Rectal smooth muscle tissue (tissue), 1 donor: ENCODE measurements around the gene CPLX3.
A peak's percentile ranks its signal among the peaks of the same experiment; 100 is the strongest.

Experiments
- H3K27ac ChIP-seq: one replicate; pipeline ENCODE4 v1.7.0; 2013; ENCODE audit warnings: low read depth, low read length, inconsistent platforms
- H3K27me3 ChIP-seq: one replicate; pipeline ENCODE4 v1.7.0; 2013; ENCODE audit warnings: low read length; ENCODE audit not compliant: control insufficient read depth, insufficient read depth
- H3K36me3 ChIP-seq: one replicate; pipeline ENCODE4 v1.7.0; 2013; ENCODE audit warnings: low read length; ENCODE audit not compliant: control insufficient read depth, insufficient read depth
- H3K4me1 ChIP-seq: one replicate; pipeline ENCODE4 v1.7.0; 2013; ENCODE audit warnings: low read length; ENCODE audit not compliant: control insufficient read depth, insufficient read depth
- H3K4me3 ChIP-seq: one replicate; pipeline ENCODE4 v1.7.0; 2013; ENCODE audit warnings: low read length
- H3K9ac ChIP-seq: one replicate; pipeline ENCODE4 v1.7.0; 2013; ENCODE audit warnings: low read length

Gene CPLX3, protein sequence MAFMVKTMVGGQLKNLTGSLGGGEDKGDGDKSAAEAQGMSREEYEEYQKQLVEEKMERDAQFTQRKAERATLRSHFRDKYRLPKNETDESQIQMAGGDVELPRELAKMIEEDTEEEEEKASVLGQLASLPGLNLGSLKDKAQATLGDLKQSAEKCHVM

DNA sequence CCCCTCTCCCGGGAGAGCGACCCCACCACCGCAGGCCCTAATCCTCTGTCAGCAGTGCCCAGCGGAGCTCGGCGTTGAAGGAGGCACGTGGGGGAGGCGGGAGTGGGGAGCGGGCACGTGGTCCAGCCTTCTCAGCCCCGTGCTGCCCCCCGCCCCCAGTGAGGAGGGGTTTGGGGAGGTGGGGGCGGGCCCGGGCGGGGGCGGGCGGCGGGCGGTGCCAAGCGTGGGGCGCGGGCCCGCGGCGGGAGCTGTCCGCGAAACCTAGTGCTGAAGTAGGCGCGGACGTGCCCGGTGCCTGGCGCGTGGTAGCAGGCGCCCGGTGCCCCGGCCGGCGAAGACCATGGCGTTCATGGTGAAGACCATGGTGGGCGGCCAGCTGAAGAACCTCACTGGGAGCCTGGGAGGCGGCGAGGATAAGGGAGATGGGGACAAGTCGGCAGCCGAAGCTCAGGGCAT, at the start of gene CPLX3:
CPLX3 (plus strand) TSS at position 264 of the 456 bp plus-strand sequence; CDS start at position 341, 77 bp downstream.
- H3K9ac ChIP-seq: no peak within 1 kb of the TSS
- H3K27ac ChIP-seq: no peak within 1 kb of the TSS
- no peaks in the 10 kb centered on the region for H3K36me3 ChIP-seq
- no peaks in the 10 kb centered on the region for H3K4me1 ChIP-seq
- peaks cover 3% of the 10 kb centered on the region for H3K27me3 ChIP-seq
- no peak within 1 kb of the TSS for H3K4me3 ChIP-seq

DNA sequence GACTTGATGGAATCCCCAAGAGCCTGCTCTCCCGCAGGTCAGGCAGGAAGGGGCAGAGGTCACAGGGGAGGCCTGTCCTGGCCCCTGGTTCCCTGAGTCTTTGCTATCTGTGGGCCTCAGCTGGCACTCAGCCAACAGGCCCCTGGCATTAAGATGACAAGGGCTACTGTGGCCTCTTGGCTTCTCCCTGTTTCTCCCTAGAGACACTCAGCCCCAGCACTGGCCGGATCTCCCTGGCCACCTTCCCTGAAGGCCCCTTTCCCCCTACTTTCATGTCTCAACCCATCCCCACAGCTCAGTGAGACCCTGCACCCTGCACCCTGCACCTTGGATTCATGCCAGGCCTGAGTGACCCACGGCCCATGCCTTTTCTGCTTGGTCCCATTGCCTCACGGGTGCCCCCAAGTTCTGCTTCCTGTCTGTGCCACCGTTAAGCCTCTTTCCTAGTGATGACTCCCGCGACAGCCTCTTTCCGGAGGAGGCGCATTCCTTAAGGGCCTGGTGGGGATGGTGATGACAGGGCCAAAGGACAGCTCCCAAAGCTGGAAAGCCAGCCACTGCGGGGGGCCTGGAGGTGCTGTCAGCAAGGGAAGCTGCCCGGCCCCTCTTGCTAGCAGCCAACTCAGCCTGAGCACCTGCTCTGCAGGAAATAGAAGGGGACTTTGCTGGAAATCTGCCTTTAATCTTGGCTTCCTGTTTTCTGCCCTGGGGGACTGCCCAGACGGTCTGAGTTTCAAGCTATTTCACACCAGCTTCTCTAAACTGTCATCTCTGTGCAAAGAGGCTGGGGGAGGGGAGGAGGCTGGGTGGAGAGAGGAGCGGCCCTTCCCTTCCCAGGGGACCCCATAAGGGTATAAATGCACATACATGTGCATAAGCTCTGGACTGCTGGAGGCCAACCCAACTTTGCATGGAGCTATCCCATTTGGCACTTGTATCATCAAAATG, 49.3 kb upstream of the CPLX3 start:
- no peaks in the 10 kb centered on the region for H3K36me3 ChIP-seq
- peaks cover 5% of the 10 kb centered on the region for H3K4me1 ChIP-seq
- H3K27me3 ChIP-seq: no peaks in the 10 kb centered on the region
- H3K9ac ChIP-seq: peak overlapping the region; percentile 2
- H3K4me3 ChIP-seq: peak overlapping the region; percentile 5
- no peak overlapping the region for H3K27ac ChIP-seq

DNA sequence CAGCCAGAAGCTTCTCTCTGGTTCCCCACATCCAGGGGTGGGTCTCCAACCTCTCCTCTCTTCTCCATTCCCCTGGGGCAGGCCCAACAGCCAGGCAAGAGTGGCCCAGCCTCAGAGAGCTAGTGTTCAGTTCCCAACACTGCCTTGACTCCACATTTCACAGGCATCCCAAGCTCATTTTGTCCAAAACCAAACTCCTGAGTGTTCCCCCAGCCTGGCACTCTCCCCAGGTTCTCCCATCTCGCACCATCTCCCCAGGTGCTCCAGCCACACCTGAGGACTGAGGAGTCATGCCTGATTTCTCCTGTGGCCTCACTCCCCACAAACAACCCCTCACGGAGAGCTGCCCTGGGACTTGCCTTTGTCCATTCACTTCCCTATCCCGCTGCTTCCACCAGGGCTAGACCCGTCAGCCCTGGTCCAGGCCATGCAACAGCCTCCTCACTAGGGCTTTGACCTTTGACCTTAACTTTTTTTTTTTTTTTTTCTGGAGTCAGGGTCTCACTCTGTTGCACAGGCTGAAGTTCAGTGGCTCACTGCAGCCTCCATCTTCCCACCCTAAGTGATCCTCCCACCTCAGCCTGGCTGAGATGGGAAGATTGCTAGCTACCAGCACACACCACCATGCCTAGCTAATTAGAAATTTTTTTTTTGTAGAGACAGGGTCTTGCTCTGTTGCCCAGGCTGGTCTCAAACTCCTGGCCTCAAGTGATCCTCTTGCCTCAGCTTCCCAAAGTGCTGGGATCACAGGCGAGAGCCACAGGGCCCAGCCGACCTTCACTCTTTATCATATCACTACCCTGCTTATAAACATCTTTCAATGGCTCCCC, 48.4 kb upstream of the CPLX3 start:
- no peaks in the 10 kb centered on the region for H3K27me3 ChIP-seq
- no peak overlapping the region for H3K9ac ChIP-seq
- H3K4me1 ChIP-seq: peaks cover 9% of the 10 kb centered on the region
- no peak overlapping the region for H3K4me3 ChIP-seq
- no peak overlapping the region for H3K27ac ChIP-seq
- H3K36me3 ChIP-seq: no peaks in the 10 kb centered on the region

DNA sequence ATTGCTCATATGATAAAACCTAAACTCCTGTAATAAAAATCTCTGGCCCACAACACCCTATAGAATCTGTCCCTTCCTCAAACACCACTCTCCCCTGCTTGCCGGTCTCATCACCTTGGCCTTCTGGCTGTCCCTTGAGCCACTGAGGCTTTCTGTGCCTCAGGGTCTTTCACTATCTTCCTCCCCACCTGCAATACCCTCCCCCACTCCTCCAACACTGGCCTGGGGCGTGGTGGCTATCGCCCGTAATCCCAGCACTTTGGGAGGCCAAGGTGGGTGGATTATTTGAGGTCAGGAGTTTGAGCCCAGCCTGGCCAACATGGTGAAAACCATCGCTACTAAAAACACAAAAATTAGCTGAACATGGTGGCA, 47.8 kb upstream of the CPLX3 start:
- Histone ChIP-seq H3K36me3 (no peaks in the 10 kb centered on the region), H3K9ac (no peak overlapping the region), H3K27me3 (no peaks in the 10 kb centered on the region), H3K27ac (no peak overlapping the region), H3K4me1 (peaks cover 15% of the 10 kb centered on the region), H3K4me3 (no peak overlapping the region)

DNA sequence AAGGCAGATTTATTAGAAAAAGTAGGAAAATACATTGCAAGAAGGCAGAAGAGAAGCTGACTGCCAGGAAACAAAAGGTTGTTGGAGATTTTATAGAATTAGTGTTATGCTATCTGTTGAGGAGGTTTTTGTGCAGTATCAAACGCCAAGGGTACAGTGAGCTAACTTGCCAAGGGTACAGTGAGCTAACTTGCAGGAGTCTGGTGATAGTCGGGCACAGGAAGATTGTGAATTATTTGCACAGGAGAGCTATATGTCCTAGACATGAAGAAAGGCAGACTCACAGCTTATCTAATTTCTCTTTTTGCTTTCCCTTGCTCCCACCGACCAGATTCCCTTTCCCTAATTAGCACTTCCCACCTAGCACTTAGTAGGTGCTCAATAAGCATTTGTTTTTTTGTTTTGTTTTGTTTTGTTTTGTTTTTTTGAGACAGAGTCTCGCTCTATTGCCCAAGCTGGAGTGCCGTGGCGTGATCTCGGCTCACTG, 47.2 kb upstream of the CPLX3 start:
- H3K9ac ChIP-seq: no peak overlapping the region
- no peaks in the 10 kb centered on the region for H3K27me3 ChIP-seq
- peaks cover 18% of the 10 kb centered on the region for H3K4me1 ChIP-seq
- H3K4me3 ChIP-seq: no peak overlapping the region
- H3K36me3 ChIP-seq: no peaks in the 10 kb centered on the region
- H3K27ac ChIP-seq: no peak overlapping the region

DNA sequence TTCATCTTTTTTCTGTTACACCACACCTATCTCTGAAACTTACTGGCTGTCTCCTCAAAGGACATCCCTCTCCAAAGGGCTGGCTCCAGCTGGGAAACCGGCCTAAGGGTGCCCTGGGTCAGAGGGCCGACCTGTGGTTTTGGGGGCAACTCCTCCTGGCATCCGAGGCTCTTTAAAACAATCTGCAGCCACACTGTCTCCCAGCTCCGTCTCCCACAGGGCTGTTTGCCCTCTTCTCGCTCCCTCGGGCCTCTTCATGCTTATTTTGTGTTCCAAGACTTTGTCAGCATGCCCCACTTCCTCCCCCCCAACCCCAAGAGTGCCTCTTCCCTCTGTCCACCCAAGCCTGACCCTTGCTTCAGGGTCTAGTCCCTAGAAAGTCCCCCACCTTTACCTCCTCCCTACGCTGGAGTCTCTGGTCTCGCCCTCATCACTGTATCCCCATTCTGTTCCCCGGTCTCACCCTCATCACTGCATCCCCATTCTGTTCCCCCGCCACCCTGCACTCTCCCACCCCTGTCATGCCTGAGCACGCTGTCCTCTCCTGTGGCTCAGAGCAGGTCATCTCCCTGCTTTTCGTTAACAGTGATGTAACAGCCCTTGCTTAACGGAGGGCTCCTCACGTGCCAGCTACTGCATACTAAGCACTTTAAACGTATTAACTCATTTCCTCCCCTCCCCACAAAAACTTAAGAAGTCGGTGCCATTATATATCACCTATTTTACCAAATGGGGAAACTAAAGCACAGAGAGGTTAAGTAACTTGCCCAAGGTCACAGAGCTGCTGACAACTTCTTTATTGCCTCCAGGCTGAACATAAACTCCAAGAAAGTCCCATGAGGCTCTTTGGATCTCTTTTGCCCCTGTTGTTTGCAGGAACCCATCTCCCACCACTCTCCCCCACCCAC, 45.6 kb upstream of the CPLX3 start:
- H3K27ac ChIP-seq: no peak overlapping the region
- H3K9ac ChIP-seq: no peak overlapping the region
- peak overlapping the region; percentile 55 for H3K4me3 ChIP-seq
- H3K4me1 ChIP-seq: peaks cover 18% of the 10 kb centered on the region
- H3K27me3 ChIP-seq: no peaks in the 10 kb centered on the region
- no peaks in the 10 kb centered on the region for H3K36me3 ChIP-seq

DNA sequence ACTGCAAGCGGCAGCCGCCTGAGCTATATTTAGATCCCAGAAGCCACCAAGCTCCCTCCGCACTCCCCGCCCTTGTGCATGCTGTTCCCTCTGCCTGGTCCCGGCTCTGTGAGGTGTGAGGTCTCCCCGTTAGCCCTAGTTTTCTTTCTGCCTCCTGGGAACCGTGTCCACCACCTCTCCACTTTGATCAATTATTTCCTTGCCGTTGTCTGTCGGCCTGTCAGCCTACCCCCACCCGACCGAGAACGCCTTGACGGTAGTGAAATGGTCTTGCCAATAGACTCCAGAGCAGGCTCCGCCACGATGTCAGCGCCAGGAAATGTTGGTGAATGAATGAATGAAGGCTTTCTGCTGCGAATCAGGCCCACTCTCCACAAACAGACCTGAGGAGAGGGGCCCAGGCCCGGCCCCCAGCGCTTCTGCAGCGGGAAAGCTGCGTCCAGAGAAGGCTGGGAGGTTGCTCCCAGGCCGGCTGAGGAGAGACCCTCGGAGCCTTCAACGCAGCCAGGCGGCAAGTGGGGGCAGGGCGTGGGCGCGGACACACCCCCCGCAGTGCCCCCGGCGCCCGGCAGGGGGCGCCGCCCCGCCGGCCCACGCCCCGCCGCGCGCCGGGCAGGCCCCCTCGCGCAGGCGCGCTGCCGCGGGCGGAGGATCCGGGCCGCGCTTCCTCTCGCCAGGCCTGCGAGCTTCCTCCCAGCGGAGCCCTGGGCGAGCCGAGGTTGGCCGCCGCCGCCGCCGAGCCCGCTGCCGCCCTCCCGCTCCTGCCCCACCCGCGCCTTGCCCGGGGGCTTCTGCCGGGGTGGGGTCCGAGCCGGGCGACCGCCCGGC, 44.8 kb upstream of the CPLX3 start, which contains the start of gene CSK:
CSK (plus strand) TSS at position 650 of the 828 bp plus-strand sequence. CDS start 16,218 bp downstream, outside the sequence.
- peak within 1 kb of the TSS; percentile 63 for H3K27ac ChIP-seq
- H3K36me3 ChIP-seq: no peaks in the 10 kb centered on the region
- H3K4me1 ChIP-seq: peaks cover 22% of the 10 kb centered on the region
- peak within 1 kb of the TSS; percentile 80 for H3K9ac ChIP-seq
- no peaks in the 10 kb centered on the region for H3K27me3 ChIP-seq
- peak within 1 kb of the TSS; percentile 92 for H3K4me3 ChIP-seq

DNA sequence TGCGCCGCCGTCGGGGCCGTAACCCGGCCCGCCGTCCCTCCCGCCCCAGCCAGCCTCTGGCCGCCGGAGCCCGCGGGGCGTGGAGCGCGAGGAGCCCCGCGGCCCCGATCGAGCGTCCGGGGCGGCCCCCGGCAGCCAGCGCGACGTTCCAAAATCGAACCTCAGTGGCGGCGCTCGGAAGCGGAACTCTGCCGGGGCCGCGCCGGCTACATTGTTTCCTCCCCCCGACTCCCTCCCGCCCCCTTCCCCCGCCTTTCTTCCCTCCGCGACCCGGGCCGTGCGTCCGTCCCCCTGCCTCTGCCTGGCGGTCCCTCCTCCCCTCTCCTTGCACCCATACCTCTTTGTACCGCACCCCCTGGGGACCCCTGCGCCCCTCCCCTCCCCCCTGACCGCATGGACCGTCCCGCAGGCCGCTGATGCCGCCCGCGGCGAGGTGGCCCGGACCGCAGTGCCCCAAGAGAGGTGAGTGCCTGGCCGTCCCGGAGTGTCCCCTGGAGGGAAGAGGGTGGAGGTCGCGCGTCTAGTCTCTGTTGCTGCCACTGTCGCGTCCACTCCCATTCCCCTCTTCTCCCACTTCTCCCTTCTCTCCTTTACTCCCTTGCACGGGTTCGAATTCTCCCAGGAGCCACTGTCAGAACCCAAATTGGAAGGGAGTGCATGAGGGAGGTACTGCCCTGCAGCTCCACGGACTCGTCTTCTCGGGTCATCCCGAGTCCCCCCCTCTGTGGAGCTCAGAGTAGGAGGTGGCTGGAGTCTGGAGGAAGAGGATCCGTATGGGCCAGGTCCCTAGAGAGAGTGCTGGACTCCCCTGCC, 44.0 kb upstream of the CPLX3 start:
- H3K27me3 ChIP-seq: no peaks in the 10 kb centered on the region
- peaks cover 22% of the 10 kb centered on the region for H3K4me1 ChIP-seq
- H3K36me3 ChIP-seq: no peaks in the 10 kb centered on the region
- H3K4me3 ChIP-seq: peak overlapping the region; percentile 92
- peak overlapping the region; percentile 63 for H3K27ac ChIP-seq
- peak overlapping the region; percentile 80 for H3K9ac ChIP-seq

DNA sequence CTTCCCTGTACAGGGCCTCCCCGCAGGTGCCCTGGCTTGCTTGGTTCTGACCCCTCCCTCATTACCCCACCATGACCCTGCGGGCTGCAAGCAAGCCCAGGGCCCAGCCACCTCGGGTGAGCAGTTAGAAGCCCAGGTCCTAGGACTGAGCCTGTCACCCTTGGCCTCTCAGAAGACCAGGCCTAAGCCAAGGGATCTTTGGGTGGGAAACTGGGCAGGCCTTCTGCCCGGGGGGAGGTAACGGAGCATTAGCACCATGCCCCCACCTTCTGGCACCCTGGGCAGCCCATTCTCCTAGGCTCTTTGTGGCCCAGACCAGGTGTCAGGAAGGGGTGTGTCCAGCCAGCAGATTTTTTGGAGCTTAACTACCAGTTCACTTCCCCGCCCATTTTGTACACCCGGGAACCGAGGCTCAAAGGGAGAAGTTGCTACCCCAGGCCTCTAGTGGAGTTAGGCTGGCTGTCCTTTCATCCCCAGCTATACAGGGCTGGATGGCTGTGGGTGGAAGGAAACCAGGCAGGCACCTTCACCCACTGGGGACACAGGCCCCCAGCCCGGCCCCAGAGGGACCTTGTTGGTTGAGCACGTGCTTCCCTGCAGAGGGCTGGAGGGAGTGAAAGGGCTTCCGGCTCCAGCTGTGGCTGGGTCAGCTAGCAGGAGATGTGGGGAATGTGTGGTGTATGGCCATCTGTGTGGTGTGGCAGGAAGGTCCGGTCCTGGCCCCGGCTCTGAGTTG, 43.2 kb upstream of the CPLX3 start:
- Histone ChIP-seq H3K9ac (peak overlapping the region; percentile 80), H3K36me3 (no peaks in the 10 kb centered on the region), H3K4me3 (peak overlapping the region; percentile 92)

DNA sequence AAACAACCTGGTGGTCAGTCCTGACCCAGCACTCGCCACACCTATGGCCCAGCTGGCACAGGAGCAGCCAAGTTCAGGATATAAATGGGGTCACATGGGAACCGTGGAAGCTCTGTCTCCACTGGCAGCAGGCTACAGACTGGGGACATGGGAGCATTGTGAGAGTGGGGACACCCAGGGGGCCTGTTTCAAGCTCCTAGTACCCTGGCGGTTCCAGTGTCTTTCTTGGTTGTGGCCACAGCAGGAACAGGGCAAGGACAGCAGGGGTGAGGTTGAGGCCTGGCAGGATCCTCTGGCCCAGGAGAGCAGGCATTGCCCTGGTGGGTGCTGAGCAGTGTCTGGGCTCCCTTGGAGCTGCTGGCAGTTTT, 42.6 kb upstream of the CPLX3 start:
- Histone ChIP-seq H3K27ac (no peak overlapping the region), H3K36me3 (no peaks in the 10 kb centered on the region), H3K9ac (no peak overlapping the region), H3K4me1 (peaks cover 22% of the 10 kb centered on the region), H3K27me3 (no peaks in the 10 kb centered on the region), H3K4me3 (peak overlapping the region; percentile 92)

More for the DNA sequence above, 43.2 kb upstream of the CPLX3 start:
- peaks cover 22% of the 10 kb centered on the region for H3K4me1 ChIP-seq
- H3K27me3 ChIP-seq: no peaks in the 10 kb centered on the region
- no peak overlapping the region for H3K27ac ChIP-seq
